ENCODE data around the gene FARP1.

Gene FARP1

GRCh38 chr13:98171900-98172589, 29.2 kb downstream of the FARP1 start:
- Histone ChIP-seq H4K20me1 (ENCODE audit: control insufficient read depth, insufficient read depth, low read depth, low read length) (no peaks in the 10 kb centered on the region), H3K36me3 (ENCODE audit: control insufficient read depth, low read length) (no peaks in the 10 kb centered on the region), H3K79me2 (ENCODE audit: control insufficient read depth, low read length) (no peaks in the 10 kb centered on the region), H3K27me3 (ENCODE audit: control insufficient read depth, low read length) (no peaks in the 10 kb centered on the region), H3F3A (ENCODE audit: control insufficient read depth, insufficient read depth) (no peaks in the 10 kb centered on the region), H3K4me3 (ENCODE audit: low read length) (no peak overlapping the region), H3K27ac (ENCODE audit: low read depth, low read length) (no peak overlapping the region), H3K9me3 (ENCODE audit: control insufficient read depth, insufficient read depth, low read length) (no peaks in the 10 kb centered on the region), H3K4me1 (ENCODE audit: control insufficient read depth, low read length) (no peaks in the 10 kb centered on the region), H3K4me2 (ENCODE audit: low read length) (no peak overlapping the region), H3K9me2 (replicated peaks; ENCODE audit: control insufficient read depth, low read length) (no peaks in the 10 kb centered on the region)
- TF ChIP-seq EZH2phosphoT487 (IDR thresholded peaks at IDR 0.05; ENCODE audit: borderline replicate concordance, low read length) (no peak), CTCF (IDR thresholded peaks at IDR 0.05; ENCODE audit: low read depth, low read length, poor library complexity, severe bottlenecking) (no peak)

DNA sequence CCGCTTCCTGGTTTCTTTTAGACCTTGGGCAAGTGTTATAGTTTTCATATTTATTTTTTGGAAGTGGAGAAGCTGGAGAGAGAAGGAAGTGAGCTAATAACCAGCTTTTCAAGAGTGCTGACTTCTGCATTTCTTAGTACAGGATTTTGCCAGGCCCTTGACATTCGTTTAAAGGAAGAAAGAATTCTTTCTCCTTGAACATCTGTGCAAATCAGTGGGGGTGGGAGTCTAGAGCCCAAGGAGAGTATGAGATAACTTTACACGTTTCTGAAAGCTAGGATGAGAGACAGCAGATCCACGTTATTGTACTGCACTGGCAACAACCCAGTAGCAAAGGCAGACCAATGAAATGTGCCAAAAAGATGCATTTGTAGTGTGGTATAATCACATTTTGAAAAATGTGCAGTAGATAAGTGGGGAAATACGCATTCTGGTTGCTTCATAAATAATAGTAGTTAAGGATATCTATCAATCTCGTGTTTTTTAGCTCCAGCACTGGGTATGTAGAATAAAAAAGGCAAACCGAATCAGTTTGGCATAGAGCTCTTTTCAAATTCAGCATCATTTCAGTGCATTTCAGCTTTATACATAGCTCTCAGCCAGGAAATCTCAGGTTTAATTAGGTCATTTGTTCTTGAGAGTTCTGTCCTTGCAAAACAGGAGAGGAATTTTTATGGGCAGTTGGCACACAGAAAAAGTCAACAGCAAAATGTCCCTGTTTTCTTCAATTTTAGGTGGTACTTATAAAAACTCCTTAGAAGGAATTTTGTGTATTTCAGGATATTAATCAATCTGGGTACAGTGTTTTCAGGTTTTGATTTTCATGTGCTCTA, 29.9 kb downstream of the FARP1 start:
- Histone ChIP-seq H4K20me1 (ENCODE audit: control insufficient read depth, insufficient read depth, low read depth, low read length) (no peaks in the 10 kb centered on the region), H3K9me2 (replicated peaks; ENCODE audit: control insufficient read depth, low read length) (no peaks in the 10 kb centered on the region), H3K36me3 (ENCODE audit: control insufficient read depth, low read length) (no peaks in the 10 kb centered on the region), H3K4me1 (ENCODE audit: control insufficient read depth, low read length) (no peaks in the 10 kb centered on the region), H3K79me2 (ENCODE audit: control insufficient read depth, low read length) (no peaks in the 10 kb centered on the region), H3F3A (ENCODE audit: control insufficient read depth, insufficient read depth) (no peaks in the 10 kb centered on the region), H3K27me3 (ENCODE audit: control insufficient read depth, low read length) (no peaks in the 10 kb centered on the region), H3K4me3 (ENCODE audit: low read length) (no peak overlapping the region), H3K9me3 (ENCODE audit: control insufficient read depth, insufficient read depth, low read length) (no peaks in the 10 kb centered on the region), H3K27ac (ENCODE audit: low read depth, low read length) (no peak overlapping the region), H3K4me2 (ENCODE audit: low read length) (no peak overlapping the region)
- TF ChIP-seq CTCF (IDR thresholded peaks at IDR 0.05; ENCODE audit: low read depth, low read length, poor library complexity, severe bottlenecking) (no peak), EZH2phosphoT487 (IDR thresholded peaks at IDR 0.05; ENCODE audit: borderline replicate concordance, low read length) (no peak)

DNA sequence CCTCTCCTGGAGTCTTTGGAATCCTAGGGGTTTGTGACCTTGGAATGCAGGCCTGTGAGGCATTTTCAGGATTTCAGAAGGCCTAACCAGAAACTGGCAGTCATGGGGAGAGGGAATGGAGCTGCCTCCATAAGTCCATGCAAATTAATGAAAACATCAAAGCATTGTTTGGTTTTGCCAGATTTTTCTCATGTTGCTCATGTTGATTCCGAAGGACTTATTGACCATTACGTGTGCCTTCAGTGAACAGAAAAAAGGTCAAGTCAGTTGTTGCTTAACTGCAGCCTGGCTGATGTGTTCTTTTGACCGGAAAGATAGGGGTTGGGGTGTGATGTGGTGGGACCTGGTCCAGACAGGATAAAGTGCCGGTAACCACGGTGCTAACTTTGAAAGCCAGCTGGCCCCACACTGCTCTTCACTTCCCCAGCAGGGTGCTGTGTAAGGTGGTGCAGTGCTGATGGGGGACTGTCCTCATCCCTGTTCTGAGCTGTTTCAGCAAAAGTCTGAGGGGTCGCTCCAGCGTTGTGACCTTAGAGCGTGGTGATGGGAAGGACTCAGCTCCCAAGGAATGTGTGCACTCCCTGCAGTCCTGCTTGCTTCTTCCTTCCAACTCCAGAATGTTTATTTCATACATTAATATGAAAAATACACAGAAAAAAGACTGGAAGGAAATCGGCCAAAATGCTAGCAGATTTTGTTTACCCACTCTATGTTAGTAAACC, 30.7 kb downstream of the FARP1 start:
- no peak overlapping the region for H3K27ac ChIP-seq (ENCODE audit: low read depth, low read length)
- no peaks in the 10 kb centered on the region for H4K20me1 ChIP-seq (ENCODE audit: control insufficient read depth, insufficient read depth, low read depth, low read length)
- no peaks in the 10 kb centered on the region for H3K79me2 ChIP-seq (ENCODE audit: control insufficient read depth, low read length)
- H3K4me2 ChIP-seq (ENCODE audit: low read length) = no peak overlapping the region
- no peaks in the 10 kb centered on the region for H3K36me3 ChIP-seq (ENCODE audit: control insufficient read depth, low read length)
- no peaks in the 10 kb centered on the region for H3F3A ChIP-seq (ENCODE audit: control insufficient read depth, insufficient read depth)
- TF ChIP-seq CTCF (IDR thresholded peaks at IDR 0.05; ENCODE audit: low read depth, low read length, poor library complexity, severe bottlenecking) (no peak), EZH2phosphoT487 (IDR thresholded peaks at IDR 0.05; ENCODE audit: borderline replicate concordance, low read length) (no peak)
- H3K9me3 ChIP-seq (ENCODE audit: control insufficient read depth, insufficient read depth, low read length) = no peaks in the 10 kb centered on the region
- no peaks in the 10 kb centered on the region for H3K27me3 ChIP-seq (ENCODE audit: control insufficient read depth, low read length)
- no peaks in the 10 kb centered on the region for H3K9me2 ChIP-seq (replicated peaks; ENCODE audit: control insufficient read depth, low read length)
- H3K4me1 ChIP-seq (ENCODE audit: control insufficient read depth, low read length) = no peaks in the 10 kb centered on the region
- no peak overlapping the region for H3K4me3 ChIP-seq (ENCODE audit: low read length)

All from DOHH2 (cell line).